ENCODE data around the gene COMP. TPM values are rescaled to one million over a fixed set of nuclear protein-coding genes. Genes with fewer than 3 reads are reported as not detected.

COMP gene
- total RNA-seq, 1 experiment from 2014 or later: 0.16 TPM

GRCh38 chr19:18778826-18779495 is 12.1 kb downstream of the COMP start:
- no peaks in the 10 kb centered on the region for H3K27me3 Mint-ChIP-seq (ENCODE audit: insufficient read depth, unreplicated experiment)
- BruUV-seq (replicated peaks): no TSS peak
- intact Hi-C loops (cut with micrococcal nuclease; ENCODE audit: unreplicated experiment): no loop called here

GRCh38 chr19:18778076-18778389 is 13.1 kb downstream of the COMP start:
- H3K27me3 Mint-ChIP-seq (ENCODE audit: insufficient read depth, unreplicated experiment): no peaks in the 10 kb centered on the region
- H3K36me3 Mint-ChIP-seq (ENCODE audit: insufficient read depth, unreplicated experiment): peaks cover 17% of the 10 kb centered on the region
- Histone ChIP-seq H3K9me3 (no peaks in the 10 kb centered on the region), H3K27me3 (replicated peaks; ENCODE audit: control insufficient read depth, insufficient read depth, low read length) (no peaks in the 10 kb centered on the region; the same call in 1 of the 2 replicates), H3K4me3 (ENCODE audit: low read depth, low read length) (no peak overlapping the region), H3K4me1 (no peaks in the 10 kb centered on the region), H3K36me3 (ENCODE audit: control insufficient read depth, insufficient read depth, low read length) (no peaks in the 10 kb centered on the region)
- no peaks in the 10 kb centered on the region for H3K9me3 Mint-ChIP-seq (ENCODE audit: unreplicated experiment)
- BruUV-seq (replicated peaks): no TSS peak
- H3K27ac Mint-ChIP-seq (ENCODE audit: unreplicated experiment): no peak overlapping the region
- intact Hi-C loops (cut with micrococcal nuclease; ENCODE audit: unreplicated experiment): no loop called here
- no peak overlapping the region for H3K4me3 Mint-ChIP-seq (ENCODE audit: unreplicated experiment)
- H3K4me1 Mint-ChIP-seq (ENCODE audit: low read depth, unreplicated experiment): no peaks in the 10 kb centered on the region
- no peak for TF ChIP-seq CTCF (IDR thresholded peaks at IDR 0.05; ENCODE audit: insufficient read depth in 1 of 2, low read depth in 1 of 2, low read length in 1 of 2, severe bottlenecking in 1 of 2, unreplicated experiment in 1 of 2)
- CTCF ChIA-PET: interaction anchor here (0.8 kb wide), 1 partner anchor 9 kb away, joined by 4 read pairs; no protein-coding TSS in a partner anchor
- POLR2A ChIA-PET: no interaction called here
- no peak for DNase-seq

More at GRCh38 chr19:18778826-18779495, 12.1 kb downstream of the COMP start:
- no peaks in the 10 kb centered on the region for H3K4me1 Mint-ChIP-seq (ENCODE audit: low read depth, unreplicated experiment)
- DNase-seq: no peak
- Histone ChIP-seq H3K27me3 (replicated peaks; ENCODE audit: control insufficient read depth, insufficient read depth, low read length) (no peaks in the 10 kb centered on the region; the same call in 1 of the 2 replicates), H3K4me3 (ENCODE audit: low read depth, low read length) (no peak overlapping the region), H3K36me3 (ENCODE audit: control insufficient read depth, insufficient read depth, low read length) (no peaks in the 10 kb centered on the region), H3K9me3 (no peaks in the 10 kb centered on the region), H3K4me1 (no peaks in the 10 kb centered on the region)
- H3K36me3 Mint-ChIP-seq (ENCODE audit: insufficient read depth, unreplicated experiment): peaks cover 17% of the 10 kb centered on the region
- ChIA-PET CTCF (interaction anchor here (0.8 kb wide), 1 partner anchor 10 kb away, joined by 4 read pairs; no protein-coding TSS in a partner anchor), POLR2A (no interaction called here)
- H3K27ac Mint-ChIP-seq (ENCODE audit: unreplicated experiment): no peak overlapping the region
- H3K4me3 Mint-ChIP-seq (ENCODE audit: unreplicated experiment): no peak overlapping the region
- TF ChIP-seq CTCF (IDR thresholded peaks at IDR 0.05; ENCODE audit: insufficient read depth in 1 of 2, low read depth in 1 of 2, low read length in 1 of 2, severe bottlenecking in 1 of 2, unreplicated experiment in 1 of 2): no peak
- no peaks in the 10 kb centered on the region for H3K9me3 Mint-ChIP-seq (ENCODE audit: unreplicated experiment)

GRCh38 chr19:18777301-18778075 is 13.6 kb downstream of the COMP start:
- H3K9me3 Mint-ChIP-seq (ENCODE audit: unreplicated experiment): no peaks in the 10 kb centered on the region
- peaks cover 21% of the 10 kb centered on the region for H3K36me3 Mint-ChIP-seq (ENCODE audit: insufficient read depth, unreplicated experiment)
- no peak overlapping the region for H3K27ac Mint-ChIP-seq (ENCODE audit: unreplicated experiment)
- no peak for TF ChIP-seq CTCF (IDR thresholded peaks at IDR 0.05; ENCODE audit: insufficient read depth in 1 of 2, low read depth in 1 of 2, low read length in 1 of 2, severe bottlenecking in 1 of 2, unreplicated experiment in 1 of 2)
- H3K36me3 ChIP-seq (ENCODE audit: control insufficient read depth, insufficient read depth, low read length): no peaks in the 10 kb centered on the region
- BruUV-seq (replicated peaks): no TSS peak
- H3K9me3 ChIP-seq: no peaks in the 10 kb centered on the region
- no peak overlapping the region for H3K4me3 Mint-ChIP-seq (ENCODE audit: unreplicated experiment)
- intact Hi-C loops (cut with micrococcal nuclease; ENCODE audit: unreplicated experiment): no loop called here
- H3K4me1 ChIP-seq: no peaks in the 10 kb centered on the region
- H3K4me1 Mint-ChIP-seq (ENCODE audit: low read depth, unreplicated experiment): no peaks in the 10 kb centered on the region
- H3K27me3 ChIP-seq (replicated peaks; ENCODE audit: control insufficient read depth, insufficient read depth, low read length): no peaks in the 10 kb centered on the region; the same call in 1 of the 2 replicates
- ChIA-PET CTCF (no interaction called here), POLR2A (no interaction called here)
- H3K4me3 ChIP-seq (ENCODE audit: low read depth, low read length): no peak overlapping the region
- no peaks in the 10 kb centered on the region for H3K27me3 Mint-ChIP-seq (ENCODE audit: insufficient read depth, unreplicated experiment)
- no peak for DNase-seq

Measured in Caco-2 (cell line).